Ishikawa (cell line): ENCODE results near the gene TNFSF11.

Source experiments
- CEBPB ChIP-seq: IDR thresholded peaks from 2 replicates; pipeline ENCODE4 v1.6.1; 2012
- CREB1 ChIP-seq: IDR thresholded peaks from 2 replicates; pipeline ENCODE4 v1.6.1; 2012; ENCODE audit warnings: low read depth
- EGR1 ChIP-seq: IDR thresholded peaks from 2 replicates; pipeline ENCODE4 v1.6.1; 2012
- EP300 ChIP-seq: IDR thresholded peaks from 2 replicates; pipeline ENCODE4 v1.6.1; 2012; ENCODE audit warnings: borderline replicate concordance
- FOXM1 ChIP-seq: IDR thresholded peaks from 2 replicates; pipeline ENCODE4 v1.6.1; 2012; ENCODE audit warnings: low read depth, borderline replicate concordance
- MAX ChIP-seq: IDR thresholded peaks from 2 replicates; pipeline ENCODE4 v1.6.1; 2012
- NFIC ChIP-seq: IDR thresholded peaks from 2 replicates; pipeline ENCODE4 v1.6.1; 2012
- RAD21 ChIP-seq: IDR thresholded peaks from 2 replicates; pipeline ENCODE4 v1.6.1; 2012; ENCODE audit warnings: low read depth
- REST ChIP-seq: IDR thresholded peaks from 2 replicates; pipeline ENCODE4 v1.6.1; 2012; ENCODE audit warnings: low read depth, mild to moderate bottlenecking
- TAF1 ChIP-seq: IDR thresholded peaks from 2 replicates; pipeline ENCODE4 v1.6.1; 2012; ENCODE audit warnings: low read depth, mild to moderate bottlenecking
- TCF12 ChIP-seq: IDR thresholded peaks from 2 replicates; pipeline ENCODE4 v1.6.1; 2012; ENCODE audit warnings: low read depth
- TEAD4 ChIP-seq: IDR thresholded peaks from 2 replicates; pipeline ENCODE4 v1.6.1; 2012
- USF1 ChIP-seq: IDR thresholded peaks from 2 replicates; pipeline ENCODE4 v1.6.1; 2012
- YY1 ChIP-seq: IDR thresholded peaks from 2 replicates; pipeline ENCODE4 v1.6.1; 2012; ENCODE audit warnings: low read depth
- ZBTB7A ChIP-seq: IDR thresholded peaks from 2 replicates; pipeline ENCODE4 v1.6.1; 2012; ENCODE audit warnings: low read depth

The TNFSF11 gene

GRCh38 chr13:42617221-42617620 is 43.3 kb downstream of the TNFSF11 start:
- no peak for TF ChIP-seq EGR1
- TF ChIP-seq RAD21, result no peak
- TF ChIP-seq CREB1, result no peak
- no peak for TF ChIP-seq TAF1
- no peak for TF ChIP-seq MAX
- TF ChIP-seq FOXM1, result no peak
- no peak for TF ChIP-seq YY1
- TF ChIP-seq NFIC, result no peak
- TF ChIP-seq EP300, result no peak
- TF ChIP-seq REST, result no peak
- no peak for TF ChIP-seq TCF12
- no peak for TF ChIP-seq CEBPB
- TF ChIP-seq ZBTB7A, result no peak
- TF ChIP-seq USF1, result no peak
- no peak for TF ChIP-seq TEAD4

GRCh38 chr13:42623916-42624315 is 50.0 kb downstream of the TNFSF11 start:
- TF ChIP-seq FOXM1 (no peak), ZBTB7A (no peak), REST (no peak), RAD21 (no peak), EGR1 (no peak), TEAD4 (no peak), CREB1 (no peak)

GRCh38 chr13:42625611-42626010 is 51.7 kb downstream of the TNFSF11 start:
- TF ChIP-seq CREB1 (no peak), TCF12 (no peak)

- no peak for TF ChIP-seq MAX
These were observed 52.4 kb downstream of the TNFSF11 start for GRCh38 chr13:42626176-42626860.

- no peak for TF ChIP-seq TCF12
- TF ChIP-seq EP300, result no peak
- TF ChIP-seq FOXM1, result no peak
These were observed 54.7 kb downstream of the TNFSF11 start for GRCh38 chr13:42628666-42629065.

- no peak for TF ChIP-seq EGR1
These were observed 57.2 kb downstream of the TNFSF11 start for GRCh38 chr13:42631181-42631580.

- TF ChIP-seq CEBPB (no peak), EP300 (no peak), RAD21 (no peak), FOXM1 (no peak), CREB1 (no peak), TCF12 (no peak), NFIC (no peak), YY1 (no peak), REST (no peak), ZBTB7A (no peak), TEAD4 (no peak), MAX (no peak), TAF1 (no peak), EGR1 (no peak), USF1 (no peak)
These were observed 59.5 kb downstream of the TNFSF11 start for GRCh38 chr13:42633495-42633894.
